ENCODE measurements around the gene RPLP2. TPM values are rescaled to one million over a fixed set of nuclear protein-coding genes. Genes with fewer than 3 reads are reported as not detected.

Gene RPLP2
- total RNA-seq, 1 donor from 2014 or later, result 621 TPM

GRCh38 chr11:861105-861479 is 51.3 kb downstream of the RPLP2 start:
- no peak for DNase-seq (ENCODE audit: extremely low read depth, low read depth, low spot score)

DNA sequence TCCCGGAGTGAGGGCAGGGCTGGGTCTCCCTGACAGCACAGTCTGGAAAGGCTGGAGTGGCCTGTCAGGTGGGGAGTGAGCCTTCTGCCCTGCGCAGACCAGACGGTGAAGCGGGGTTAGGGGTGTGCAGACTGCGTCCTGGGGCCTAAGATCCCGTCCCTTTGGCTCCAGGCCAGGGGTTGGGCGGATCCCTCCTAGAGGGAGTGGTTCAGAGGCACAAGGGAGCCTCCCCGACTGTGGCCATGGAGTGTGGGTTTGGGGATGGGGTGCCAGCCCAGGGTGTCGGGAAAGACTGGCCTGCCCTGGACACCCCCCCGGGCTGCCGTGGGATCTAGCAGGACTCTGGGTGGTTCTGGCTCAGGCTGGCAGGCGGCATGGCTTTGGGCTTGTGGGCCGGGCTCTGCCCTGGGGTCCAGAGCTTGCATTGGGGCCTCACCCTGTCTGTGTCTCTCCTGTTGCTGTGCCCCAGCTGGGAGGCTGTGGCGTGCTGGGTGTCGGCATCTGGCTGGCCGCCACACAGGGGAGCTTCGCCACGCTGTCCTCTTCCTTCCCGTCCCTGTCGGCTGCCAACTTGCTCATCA is 52.4 kb downstream of the RPLP2 start:
- no peak for DNase-seq (ENCODE audit: extremely low read depth, low read depth, low spot score)

Other genes starting within 250 kb of the RPLP2 start
- gene LMNTD2, start 249.2 kb upstream of the RPLP2 start, total RNA-seq, result 1.3 and 3.3 TPM in 2 replicates
- gene RASSF7, start 249.0 kb upstream of the RPLP2 start, total RNA-seq, result 17.6 and 24.2 TPM in 2 replicates
- 22.4 and 46.5 TPM in 2 replicates for gene PHRF1, start 233.5 kb upstream of the RPLP2 start, total RNA-seq
- gene IRF7, start 194.0 kb upstream of the RPLP2 start, total RNA-seq, result 22.8 and 66.5 TPM in 2 replicates
- gene CDHR5, start 185.0 kb upstream of the RPLP2 start, total RNA-seq, result not detected in 2 replicates
- not detected in 2 replicates for gene SCT, start 182.8 kb upstream of the RPLP2 start, total RNA-seq
- not detected in 2 replicates for gene DRD4, start 172.7 kb upstream of the RPLP2 start, total RNA-seq
- 58.0 and 59.3 TPM in 2 replicates for gene DEAF1, start 114.7 kb upstream of the RPLP2 start, total RNA-seq
- 25.1 and 25.3 TPM in 2 replicates for gene TMEM80, start 114.2 kb upstream of the RPLP2 start, total RNA-seq
- gene EPS8L2, start 103.7 kb upstream of the RPLP2 start, total RNA-seq, result 18.1 and 20.0 TPM in 2 replicates
- gene TALDO1, start 62.5 kb upstream of the RPLP2 start, total RNA-seq, result 224 and 252 TPM in 2 replicates
- 37.6 and 47.2 TPM in 2 replicates for gene GATD1, start 32.5 kb upstream of the RPLP2 start, total RNA-seq
- gene CEND1, start 19.9 kb upstream of the RPLP2 start, total RNA-seq, result 0.58 and 0.78 TPM in 2 replicates
- 16.1 and 20.9 TPM in 2 replicates for gene SLC25A22, start 11.7 kb upstream of the RPLP2 start, total RNA-seq
- gene PIDD1, start 4.7 kb upstream of the RPLP2 start, total RNA-seq, result 27.4 and 47.9 TPM in 2 replicates
- gene PNPLA2, start 8.9 kb downstream of the RPLP2 start, total RNA-seq, result 27.4 and 58.0 TPM in 2 replicates
- 13.5 and 19.4 TPM in 2 replicates for gene CRACR2B, start 18.0 kb downstream of the RPLP2 start, total RNA-seq
- gene CD151, start 23.0 kb downstream of the RPLP2 start, total RNA-seq, result 569 and 728 TPM in 2 replicates
- gene POLR2L, start 32.6 kb downstream of the RPLP2 start, total RNA-seq, result 125 and 145 TPM in 2 replicates
- gene TSPAN4, start 32.9 kb downstream of the RPLP2 start, total RNA-seq, result 121 and 134 TPM in 2 replicates
- gene CHID1, start 100.8 kb downstream of the RPLP2 start, total RNA-seq, result 83.5 and 87.7 TPM in 2 replicates
- gene AP2A2, start 115.9 kb downstream of the RPLP2 start, total RNA-seq, result 93.7 and 129 TPM in 2 replicates
- gene MUC6, start 226.8 kb downstream of the RPLP2 start, total RNA-seq, result not detected in 2 replicates